ENCODE measurements around the gene CEP20.

GRCh38 chr16:15822957-15823356 is 65.4 kb downstream of the CEP20 start:
- TF ChIP-seq TAF1 (IDR thresholded peaks at IDR 0.05; ENCODE audit: low read depth, low read length), result no peak
- TF ChIP-seq POLR2A (IDR thresholded peaks at IDR 0.05; ENCODE audit: low read depth, low read length), result no peak
- no peak for TF ChIP-seq POU2F2 (IDR thresholded peaks at IDR 0.05; ENCODE audit: low read depth, low read length)
- no peak for TF ChIP-seq SPI1 (IDR thresholded peaks at IDR 0.05; ENCODE audit: low read depth, low read length)
- TF ChIP-seq POLR2AphosphoS5 (IDR thresholded peaks at IDR 0.05; ENCODE audit: low read depth, low read length), result no peak
- TF ChIP-seq PAX5 (IDR thresholded peaks at IDR 0.05; ENCODE audit: insufficient read depth, low read length, severe bottlenecking), result no peak

All from GM12891 (cell line).